OCI-LY1 (cell line): ENCODE measurements around the gene ERCC6L.

Experiments used
- H2AFZ ChIP-seq: fragments of 200-600 bp; sonication (generic), shearing (Covaris generic); 2 replicates; pipeline ENCODE4 v1.6.0; 2014; ENCODE audit warnings: antibody characterized with exemption, mild to moderate bottlenecking, low read length
- H3F3A ChIP-seq: fragments of 200-600 bp; sonication (generic), shearing (Covaris generic); 2 replicates; pipeline ENCODE4 v1.6.0; 2014; ENCODE audit warnings: mild to moderate bottlenecking, antibody characterized with exemption, low read length, moderate library complexity; ENCODE audit not compliant: insufficient read depth
- H3K27ac ChIP-seq: fragments of 200-600 bp; sonication (generic); 2 replicates; pipeline ENCODE4 v1.5.1; 2014; ENCODE audit warnings: low read length, mixed run types, mild to moderate bottlenecking, low read depth; ENCODE audit not compliant: poor library complexity, severe bottlenecking
- H3K27me3 ChIP-seq: fragments of 200-600 bp; sonication (generic); 2 replicates; pipeline ENCODE4 v1.6.0; 2014; ENCODE audit warnings: antibody characterized with exemption, mild to moderate bottlenecking, low read length, moderate library complexity; ENCODE audit not compliant: insufficient read depth
- H3K36me3 ChIP-seq: fragments of 200-600 bp; sonication (generic); 2 replicates; pipeline ENCODE4 v1.6.1; 2014; ENCODE audit warnings: mild to moderate bottlenecking, antibody characterized with exemption, low read length, moderate library complexity, mixed read lengths; ENCODE audit not compliant: insufficient read depth
- H3K4me1 ChIP-seq: fragments of 200-600 bp; sonication (generic); 2 replicates; pipeline ENCODE4 v1.5.1; 2014; ENCODE audit warnings: mild to moderate bottlenecking, low read length, moderate library complexity; ENCODE audit not compliant: insufficient read depth, severe bottlenecking
- H3K4me2 ChIP-seq: fragments of 200-600 bp; sonication (generic), shearing (Covaris generic); 2 replicates; pipeline ENCODE4 v1.6.1; 2014; ENCODE audit warnings: low read length
- H3K4me3 ChIP-seq: fragments of 200-600 bp; sonication (generic); 2 replicates; pipeline ENCODE4 v1.5.1; 2014; ENCODE audit warnings: low read length, low read depth, mild to moderate bottlenecking, mixed read lengths; ENCODE audit not compliant: poor library complexity, severe bottlenecking
- H3K79me2 ChIP-seq: fragments of 200-600 bp; shearing (Covaris generic); 2 replicates; pipeline ENCODE4 v1.6.1; 2016; ENCODE audit warnings: mixed run types, low read length, mixed read lengths; ENCODE audit not compliant: insufficient read depth
- H3K9ac ChIP-seq: fragments of 200-600 bp; sonication (generic), shearing (Covaris generic); 2 replicates; pipeline ENCODE4 v1.6.1; 2014; ENCODE audit warnings: mild to moderate bottlenecking, low read length, mixed read lengths
- H3K9me2 ChIP-seq: fragments of 200-600 bp; sonication (generic), shearing (Covaris generic); 2 replicates; pipeline ENCODE4 v1.6.1; 2014; ENCODE audit warnings: low read depth, mild to moderate bottlenecking, low read length, mixed read lengths
- H3K9me3 ChIP-seq: fragments of 200-600 bp; shearing (Covaris generic); 2 replicates; pipeline ENCODE4 v1.6.1; 2014; ENCODE audit warnings: low read length, mixed read lengths
- H4K20me1 ChIP-seq: fragments of 200-600 bp; sonication (generic), shearing (Covaris generic); 2 replicates; pipeline ENCODE4 v1.6.0; 2016; ENCODE audit warnings: mild to moderate bottlenecking, low read length; ENCODE audit not compliant: insufficient read depth
- CTCF ChIP-seq: fragments of 200-600 bp; sonication (generic), shearing (Covaris generic); IDR thresholded peaks from 2 replicates; pipeline ENCODE4 v1.5.1; 2017; ENCODE audit warnings: mild to moderate bottlenecking, antibody characterized with exemption, low read length, moderate library complexity, mixed read lengths
- EZH2 ChIP-seq: fragments of 200-600 bp; sonication (generic), shearing (Covaris generic); IDR thresholded peaks from 2 replicates; pipeline ENCODE4 v1.8.0; 2017; ENCODE audit warnings: borderline replicate concordance, mixed run types, mild to moderate bottlenecking, antibody characterized with exemption, low read length, moderate library complexity, mixed read lengths

Gene ERCC6L

GRCh38 chrX:72208126-72208800, 30.6 kb downstream of the ERCC6L start:
- Histone ChIP-seq H3F3A (no peaks in the 10 kb centered on the region), H3K4me2 (no peak overlapping the region), H3K4me1 (no peaks in the 10 kb centered on the region), H3K27me3 (no peaks in the 10 kb centered on the region), H3K4me3 (no peak overlapping the region), H3K27ac (no peak overlapping the region), H3K79me2 (no peaks in the 10 kb centered on the region), H3K9me2 (no peaks in the 10 kb centered on the region), H3K9me3 (no peaks in the 10 kb centered on the region), H2AFZ (no peak overlapping the region), H3K9ac (no peak overlapping the region), H4K20me1 (no peaks in the 10 kb centered on the region), H3K36me3 (peaks cover 36% of the 10 kb centered on the region)
- TF ChIP-seq EZH2 (no peak), CTCF (no peak)

- Histone ChIP-seq H3K27ac (no peak overlapping the region), H3F3A (no peaks in the 10 kb centered on the region), H3K4me3 (no peak overlapping the region), H3K9me2 (no peaks in the 10 kb centered on the region), H3K4me1 (no peaks in the 10 kb centered on the region), H2AFZ (no peak overlapping the region), H3K36me3 (peaks cover 36% of the 10 kb centered on the region), H3K9ac (no peak overlapping the region), H3K9me3 (no peaks in the 10 kb centered on the region), H3K4me2 (no peak overlapping the region), H4K20me1 (no peaks in the 10 kb centered on the region), H3K79me2 (no peaks in the 10 kb centered on the region), H3K27me3 (no peaks in the 10 kb centered on the region)
- TF ChIP-seq EZH2 (no peak), CTCF (no peak)
Observed at GRCh38 chrX:72207366-72207765, 31.5 kb downstream of the ERCC6L start.

GRCh38 chrX:72205706-72206105, 33.1 kb downstream of the ERCC6L start:
- Histone ChIP-seq H4K20me1 (no peaks in the 10 kb centered on the region), H3K36me3 (peaks cover 39% of the 10 kb centered on the region), H3K27me3 (no peaks in the 10 kb centered on the region), H3K9me2 (no peaks in the 10 kb centered on the region), H3K27ac (no peak overlapping the region), H3K79me2 (no peaks in the 10 kb centered on the region), H2AFZ (no peak overlapping the region), H3F3A (no peaks in the 10 kb centered on the region), H3K4me3 (no peak overlapping the region), H3K9ac (no peak overlapping the region), H3K9me3 (no peaks in the 10 kb centered on the region), H3K4me1 (no peaks in the 10 kb centered on the region), H3K4me2 (no peak overlapping the region)
- TF ChIP-seq EZH2 (no peak), CTCF (no peak)
